ENCODE results near the gene PLCD3.
"Not testable (repeated sequence)": the region's sequence is repeated elsewhere in the genome, so short reads cannot be mapped to it uniquely, and the experiment has no call there.

PLCD3 gene

GRCh38 chr17:45131616-45132319 is 547 bp downstream of the PLCD3 start:
- DNase-seq (ENCODE audit: low read depth), result no peak

- DNase-seq (ENCODE audit: low read depth), result no peak
Measured at GRCh38 chr17:45130681-45131615, 1.4 kb downstream of the PLCD3 start.

- no peak for DNase-seq (ENCODE audit: low read depth)
Measured at GRCh38 chr17:45129940-45130680, 2.2 kb downstream of the PLCD3 start.

GRCh38 chr17:45129426-45129939 is 2.8 kb downstream of the PLCD3 start:
- DNase-seq (ENCODE audit: low read depth), result no peak

GRCh38 chr17:45128989-45129388 is 3.3 kb downstream of the PLCD3 start:
- no peak for DNase-seq (ENCODE audit: low read depth)

GRCh38 chr17:45128331-45128730 is 4.0 kb downstream of the PLCD3 start:
- no peak for DNase-seq (ENCODE audit: low read depth)

GRCh38 chr17:45127548-45128300 is 4.6 kb downstream of the PLCD3 start:
- DNase-seq (ENCODE audit: low read depth), result no peak

- DNase-seq (ENCODE audit: low read depth), result no peak
Measured at GRCh38 chr17:45127207-45127547, 5.1 kb downstream of the PLCD3 start.

GRCh38 chr17:45125509-45125908 is 6.8 kb downstream of the PLCD3 start:
- DNase-seq (ENCODE audit: low read depth), result no peak

- not testable (repeated sequence) for DNase-seq (ENCODE audit: low read depth)
Measured at GRCh38 chr17:45124797-45125122, 7.6 kb downstream of the PLCD3 start.

- DNase-seq (ENCODE audit: low read depth), result no peak
Measured at GRCh38 chr17:45123930-45124796, 8.2 kb downstream of the PLCD3 start.

- no peak for DNase-seq (ENCODE audit: low read depth)
Measured at GRCh38 chr17:45123076-45123770, 9.1 kb downstream of the PLCD3 start.

GRCh38 chr17:45121055-45121454 is 11.3 kb downstream of the PLCD3 start:
- DNase-seq (ENCODE audit: low read depth), result no peak

GRCh38 chr17:45120558-45120957 is 11.8 kb downstream of the PLCD3 start:
- no peak for DNase-seq (ENCODE audit: low read depth)

GRCh38 chr17:45119964-45120363 is 12.4 kb downstream of the PLCD3 start:
- DNase-seq (ENCODE audit: low read depth), result no peak

GRCh38 chr17:45118691-45119090 is 13.6 kb downstream of the PLCD3 start:
- DNase-seq (ENCODE audit: low read depth), result no peak

- DNase-seq (ENCODE audit: low read depth), result no peak
Measured at GRCh38 chr17:45117848-45118646, 14.3 kb downstream of the PLCD3 start.

- no peak for DNase-seq (ENCODE audit: low read depth)
Measured at GRCh38 chr17:45117334-45117733, 15.0 kb downstream of the PLCD3 start.

GRCh38 chr17:45116434-45117016 is 15.8 kb downstream of the PLCD3 start:
- no peak for DNase-seq (ENCODE audit: low read depth)
